GM12878 (cell line): ENCODE measurements around the gene ENDOV. TPM values are rescaled to one million over a fixed set of nuclear protein-coding genes. Genes with fewer than 3 reads are reported as not detected.

Source experiments
- ATAC-seq: fragments of 200-7000 bp; cut with Tn5 transposase; 3 replicates; pipeline ENCODE4 v1.9.1; 2020; ENCODE audit warnings: mild to moderate bottlenecking, moderate library complexity
- BruUV-seq: library from RNA; stranded (reverse); fragments of 400-500 nt; replicated peaks from 2 replicates; lab custom pipeline; 2021; lab: Mats Ljungman, UMichigan
- CTCF ChIA-PET: fragments of 300-600 bp; sonication (Branson Sonifier 250); formaldehyde crosslinking; extraction: SDS; loops from one replicate; lab custom pipeline; 2021; ENCODE audit warnings: inconsistent platforms; lab: Yijun Ruan, JAX
- POLR2A ChIA-PET: fragments of 350-600 bp; formaldehyde crosslinking; extraction: SDS; loops from one replicate; lab custom pipeline; 2021; ENCODE audit warnings: inconsistent platforms; lab: Charles Lee
- RAD21 ChIA-PET: fragments of 300-600 bp; sonication (Branson Sonifier 250); formaldehyde crosslinking; loops from one replicate; lab custom pipeline; 2023; ENCODE audit warnings: antibody characterized with exemption; ENCODE audit not compliant: unreplicated experiment; lab: Charles Lee
- SMC1A ChIA-PET: fragments of 300-600 bp; sonication (Branson Sonifier 250); formaldehyde crosslinking; loops from one replicate; lab custom pipeline; 2023; ENCODE audit not compliant: unreplicated experiment, uncharacterized antibody; lab: Charles Lee
- DNase-seq: peaks from one replicate; pipeline ENCODE4 v3.0.0-alpha.2; 2011; ENCODE audit warnings: low read depth, low spot score
- FAIRE-seq: peaks from 3 replicates; lab custom pipeline; 2011; peaks lifted over from hg19 to GRCh38; lab: Jason Lieb, UNC
- H2AFZ ChIP-seq: 2 replicates; pipeline ENCODE4 v1.6.0; 2011; ENCODE audit warnings: low read depth, low read length, control low read depth; ENCODE audit not compliant: control insufficient read depth
- H3K27ac ChIP-seq: 2 replicates; pipeline ENCODE4 v1.5.1; 2011; ENCODE audit warnings: control low read depth; ENCODE audit not compliant: control insufficient read depth, insufficient read depth
- H3K27me3 ChIP-seq, 2 experiments: replicated peaks in 1 of 2; 2 replicates each; pipeline versions ENCODE4 v1.6.0 to v1.6.1; 2011; ENCODE audit warnings: low read length in 1 of 2; ENCODE audit not compliant: control insufficient read depth in 2 of 2, insufficient read depth in 2 of 2
- H3K36me3 ChIP-seq, 2 experiments: 2 replicates each; pipeline ENCODE4 v1.5.1; 2011; ENCODE audit warnings: low read length in 1 of 2; ENCODE audit not compliant: control insufficient read depth in 2 of 2, insufficient read depth in 2 of 2
- H3K4me1 ChIP-seq: 2 replicates; pipeline ENCODE4 v1.6.1; 2011; ENCODE audit warnings: mild to moderate bottlenecking, low read length, moderate library complexity, mixed read lengths; ENCODE audit not compliant: control insufficient read depth, insufficient read depth
- H3K4me2 ChIP-seq: 2 replicates; pipeline ENCODE4 v1.6.0; 2011; ENCODE audit warnings: control low read depth; ENCODE audit not compliant: control insufficient read depth, insufficient read depth
- H3K4me3 ChIP-seq: fragments of 200-600 bp; sonication (generic); 2 replicates; pipeline ENCODE4 v1.5.1; 2016
- H3K79me2 ChIP-seq: 2 replicates; pipeline ENCODE4 v1.6.0; 2011; ENCODE audit warnings: low read length; ENCODE audit not compliant: control insufficient read depth, insufficient read depth
- H3K9ac ChIP-seq: 2 replicates; pipeline ENCODE4 v1.8.0; 2011; ENCODE audit warnings: low read length, control low read depth, mixed read lengths; ENCODE audit not compliant: control insufficient read depth, insufficient read depth
- H3K9me3 ChIP-seq: replicated peaks from 3 replicates; pipeline ENCODE4 v1.5.1; 2011; ENCODE audit warnings: mild to moderate bottlenecking, low read length; ENCODE audit not compliant: control insufficient read depth, insufficient read depth
- H4K20me1 ChIP-seq: 2 replicates; pipeline ENCODE4 v1.6.0; 2011; ENCODE audit not compliant: control insufficient read depth, insufficient read depth
- CTCF ChIP-seq, 3 experiments: IDR thresholded peaks in 2 of 3; conservative IDR thresholded peaks in 1 of 3; 2 replicates each; pipeline ENCODE4 v1.5.1; 2011; ENCODE audit warnings: low read depth in 3 of 3, low read length in 3 of 3, mild to moderate bottlenecking in 3 of 3, control low read depth in 2 of 3, moderate library complexity in 2 of 3, inconsistent platforms in 1 of 3, mixed read lengths in 1 of 3; ENCODE audit not compliant: control insufficient read depth in 2 of 3, insufficient read depth in 1 of 3; ENCODE audit errors: extremely low read depth in 1 of 3
- EGR1 ChIP-seq, 2 experiments: IDR thresholded peaks; 1 replicate in 1 of 2; 2 replicates in 1 of 2; pipeline ENCODE4 v1.6.1; 2011 to 2012; ENCODE audit warnings: low read depth in 2 of 2, low read length in 2 of 2, borderline replicate concordance in 1 of 2, mild to moderate bottlenecking in 1 of 2, moderate library complexity in 1 of 2
- NKRF ChIP-seq: fragments of 450-650 bp; conservative IDR thresholded peaks from 2 replicates; pipeline ENCODE4 v1.6.1; 2017; ENCODE audit warnings: mild to moderate bottlenecking, moderate library complexity
- PAX5 ChIP-seq: IDR thresholded peaks from 2 replicates; pipeline ENCODE4 v1.6.1; 2011; ENCODE audit warnings: low read depth, low read length, borderline replicate concordance
- SREBF1 ChIP-seq: IDR thresholded peaks from 2 replicates; pipeline ENCODE4 v1.6.1; 2012; ENCODE audit warnings: mild to moderate bottlenecking, low read length
- TAF1 ChIP-seq: IDR thresholded peaks from 2 replicates; pipeline ENCODE4 v1.6.1; 2011; ENCODE audit warnings: mild to moderate bottlenecking, low read depth, low read length, borderline replicate concordance
- TCF12 ChIP-seq: IDR thresholded peaks from 2 replicates; pipeline ENCODE4 v1.6.1; 2011; ENCODE audit warnings: low read depth, mild to moderate bottlenecking, low read length
- TCF3 ChIP-seq: IDR thresholded peaks from 2 replicates; pipeline ENCODE4 v1.6.1; 2012; ENCODE audit warnings: low read depth, mild to moderate bottlenecking, low read length, borderline replicate concordance; ENCODE audit not compliant: insufficient read depth
- ZBTB33 ChIP-seq: fragments of 450-650 bp; IDR thresholded peaks from 2 replicates; pipeline ENCODE4 v1.6.1; 2017; ENCODE audit warnings: mild to moderate bottlenecking
- WGBS: methylation state at CpG from one replicate; pipeline ENCODE4 v1.1.6; 2016; ENCODE audit warnings: low lambda C conversion rate; ENCODE audit not compliant: insufficient replicate concordance, insufficient coverage; ENCODE audit errors: missing lambda C conversion rate; 5-methylcytosine and 5-hydroxymethylcytosine counted together
- in situ Hi-C: fragments of 300-500 bp; cut with MboI; formaldehyde crosslinking; loops from 9 replicates; pipeline ENCODE4 v1.14.3; 2018; ENCODE audit warnings: mixed read lengths
- intact Hi-C: fragments of 100-400 bp; cut with micrococcal nuclease; formaldehyde crosslinking; loops from one replicate; pipeline ENCODE4 v1.14.2; 2022; ENCODE audit not compliant: unreplicated experiment
- polyA plus RNA-seq, 11 experiments: library from polyadenylated mRNA; depleted of rRNA in 4 of 11; unstranded in 6 of 11; stranded (reverse) in 5 of 11; fragments of >200 nt; fragmentation: Nextera tagmentation in 4 of 11; fragmentation: Illumina TruSeq in 1 of 11; extraction: Ambion mirVana in 4 of 11; extraction: Trizol in 1 of 11; gene quantifications; 1 replicate in 1 of 11; 2 replicates in 10 of 11; pipeline versions ENCODE4 v1.2.1 to v1.2.3, GENCODE V29; 2011 to 2016; ENCODE audit warnings: inconsistent platforms in 2 of 11, missing spikeins in 2 of 11, low read depth in 1 of 11
- total RNA-seq, 4 experiments: library from RNA; depleted of rRNA in 3 of 4; stranded (reverse); fragments of >200 nt in 3 of 4; fragmentation: Illumina TruSeq in 1 of 4; extraction: Trizol in 1 of 4; gene quantifications; 2 replicates each; pipeline versions ENCODE4 v1.2.1 to v1.2.3, GENCODE V29; 2013 to 2021
- TF ChIP-seq, protein P1 (sequence below): fragments of 150-350 bp; IDR thresholded peaks from 2 replicates; pipeline ENCODE4 v1.6.1; 2014; ENCODE audit warnings: mild to moderate bottlenecking, low read depth, low read length
- TF ChIP-seq, protein P2 (sequence below): fragments of 450-650 bp; IDR thresholded peaks from 2 replicates; pipeline ENCODE4 v1.6.1; 2017; ENCODE audit warnings: antibody characterized with exemption, mild to moderate bottlenecking, moderate library complexity

The ENDOV gene
- total and polyA plus RNA-seq, 10 of the 15 experiments (the other 5 are each of a cell fraction or from before 2014, with no cell fraction given), result 0.63 to 11.9 (median 8.1) TPM

- no peak for TF ChIP-seq NKRF
- no peak for TF ChIP-seq SREBF1
- TF ChIP-seq ZBTB33, result no peak
- no peak for TF ChIP-seq TCF3
- TF ChIP-seq EGR1 (IDR thresholded peaks at IDR 0.05; ENCODE audit: borderline replicate concordance in 1 of 2, low read depth in 2 of 2, low read length in 2 of 2), result no peak
- no peak for TF ChIP-seq TAF1
- TF ChIP-seq, protein P1, sequence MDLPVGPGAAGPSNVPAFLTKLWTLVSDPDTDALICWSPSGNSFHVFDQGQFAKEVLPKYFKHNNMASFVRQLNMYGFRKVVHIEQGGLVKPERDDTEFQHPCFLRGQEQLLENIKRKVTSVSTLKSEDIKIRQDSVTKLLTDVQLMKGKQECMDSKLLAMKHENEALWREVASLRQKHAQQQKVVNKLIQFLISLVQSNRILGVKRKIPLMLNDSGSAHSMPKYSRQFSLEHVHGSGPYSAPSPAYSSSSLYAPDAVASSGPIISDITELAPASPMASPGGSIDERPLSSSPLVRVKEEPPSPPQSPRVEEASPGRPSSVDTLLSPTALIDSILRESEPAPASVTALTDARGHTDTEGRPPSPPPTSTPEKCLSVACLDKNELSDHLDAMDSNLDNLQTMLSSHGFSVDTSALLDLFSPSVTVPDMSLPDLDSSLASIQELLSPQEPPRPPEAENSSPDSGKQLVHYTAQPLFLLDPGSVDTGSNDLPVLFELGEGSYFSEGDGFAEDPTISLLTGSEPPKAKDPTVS, result no peak
- TF ChIP-seq PAX5, result no peak
- TF ChIP-seq, protein P2, sequence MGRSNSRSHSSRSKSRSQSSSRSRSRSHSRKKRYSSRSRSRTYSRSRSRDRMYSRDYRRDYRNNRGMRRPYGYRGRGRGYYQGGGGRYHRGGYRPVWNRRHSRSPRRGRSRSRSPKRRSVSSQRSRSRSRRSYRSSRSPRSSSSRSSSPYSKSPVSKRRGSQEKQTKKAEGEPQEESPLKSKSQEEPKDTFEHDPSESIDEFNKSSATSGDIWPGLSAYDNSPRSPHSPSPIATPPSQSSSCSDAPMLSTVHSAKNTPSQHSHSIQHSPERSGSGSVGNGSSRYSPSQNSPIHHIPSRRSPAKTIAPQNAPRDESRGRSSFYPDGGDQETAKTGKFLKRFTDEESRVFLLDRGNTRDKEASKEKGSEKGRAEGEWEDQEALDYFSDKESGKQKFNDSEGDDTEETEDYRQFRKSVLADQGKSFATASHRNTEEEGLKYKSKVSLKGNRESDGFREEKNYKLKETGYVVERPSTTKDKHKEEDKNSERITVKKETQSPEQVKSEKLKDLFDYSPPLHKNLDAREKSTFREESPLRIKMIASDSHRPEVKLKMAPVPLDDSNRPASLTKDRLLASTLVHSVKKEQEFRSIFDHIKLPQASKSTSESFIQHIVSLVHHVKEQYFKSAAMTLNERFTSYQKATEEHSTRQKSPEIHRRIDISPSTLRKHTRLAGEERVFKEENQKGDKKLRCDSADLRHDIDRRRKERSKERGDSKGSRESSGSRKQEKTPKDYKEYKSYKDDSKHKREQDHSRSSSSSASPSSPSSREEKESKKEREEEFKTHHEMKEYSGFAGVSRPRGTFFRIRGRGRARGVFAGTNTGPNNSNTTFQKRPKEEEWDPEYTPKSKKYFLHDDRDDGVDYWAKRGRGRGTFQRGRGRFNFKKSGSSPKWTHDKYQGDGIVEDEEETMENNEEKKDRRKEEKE, result no peak
- no peak for TF ChIP-seq CTCF (IDR thresholded peaks at IDR 0.05 in 2 of 3, conservative IDR thresholded peaks at IDR 0.05 in 1 of 3; ENCODE audit: control insufficient read depth in 2 of 3, extremely low read depth in 1 of 3, insufficient read depth in 1 of 3, low read depth in 3 of 3, low read length in 3 of 3)
- TF ChIP-seq TCF12, result no peak
- TF ChIP-seq, all 136 proteins: peak for 0
- Histone ChIP-seq H3K27ac (no peak overlapping the region), H3K79me2 (no peaks in the 10 kb centered on the region), H2AFZ (no peak overlapping the region), H3K4me2 (no peak overlapping the region), H3K4me3 (no peak overlapping the region), H3K36me3 (no peaks in the 10 kb centered on the region), H4K20me1 (no peaks in the 10 kb centered on the region), H3K9me3 (no peaks in the 10 kb centered on the region), H3K9ac (no peak overlapping the region), H3K4me1 (no peaks in the 10 kb centered on the region), H3K27me3 (peaks cover 8% of the 10 kb centered on the region in 2 experiments)
- FAIRE-seq (no peak), DNase-seq (no peak), ATAC-seq (no peak)
- intact Hi-C loops, result no loop called here
- ChIA-PET CTCF (no interaction called here), RAD21 (no interaction called here), POLR2A (no interaction called here), SMC1A (interaction anchor here (0.9 kb wide), 1 partner anchor 8 kb away, joined by 3 read pairs; no protein-coding TSS in a partner anchor)
- 22% methylated on average over 11 of the region's 13 CpGs for WGBS
- in situ Hi-C loops, result no loop called here
- no TSS peak for BruUV-seq
These were observed 48.9 kb downstream of the ENDOV start for GRCh38 chr17:80463784-80464400.
